Activated CD4-positive, alpha-beta T cell treated with anti-CD3 and anti-CD28 coated beads, Interleukin-2, amount 50 U/mL, for 24 hours (primary cell): ENCODE results near the gene PTPRB.
"Not testable (repeated sequence)": the region's sequence is repeated elsewhere in the genome, so short reads cannot be mapped to it uniquely, and the experiment has no call there.

Source experiments
- DNase-seq, 2 donors: peaks; one replicate each; pipeline ENCODE4 v3.0.0-alpha.2; 2020; ENCODE audit warnings: low read depth in 1 of 2, low spot score in 1 of 2

The PTPRB gene

GRCh38 chr12:70549340-70550179 lies 87.7 kb downstream of the PTPRB start:
- no peak for DNase-seq

- no peak for DNase-seq
Observed at GRCh38 chr12:70543444-70543843, 93.8 kb downstream of the PTPRB start.

GRCh38 chr12:70540996-70541395 lies 96.2 kb downstream of the PTPRB start:
- DNase-seq, result no peak

- no peak for DNase-seq
Observed at GRCh38 chr12:70536650-70537049, 100.6 kb downstream of the PTPRB start.

- DNase-seq, result no peak
Observed at GRCh38 chr12:70535896-70536374, 101.3 kb downstream of the PTPRB start.

- DNase-seq, result no peak
Observed at GRCh38 chr12:70534466-70534865, 102.8 kb downstream of the PTPRB start.

- no peak for DNase-seq
Observed at GRCh38 chr12:70529647-70530046, 107.6 kb downstream of the PTPRB start.

GRCh38 chr12:70520847-70521246 lies 116.4 kb downstream of the PTPRB start:
- DNase-seq, result no peak

- DNase-seq, result no peak
Observed at GRCh38 chr12:70513426-70513825, 123.8 kb downstream of the PTPRB start.

GRCh38 chr12:70508178-70508577 lies 129.1 kb downstream of the PTPRB start:
- no peak for DNase-seq

- DNase-seq, result no peak
Observed at GRCh38 chr12:70507442-70507841, 129.8 kb downstream of the PTPRB start.

- DNase-seq, result no peak
Observed at GRCh38 chr12:70497508-70497907, 139.7 kb downstream of the PTPRB start.

- not testable (repeated sequence) for DNase-seq
Observed at GRCh38 chr12:70492904-70493303, 144.3 kb downstream of the PTPRB start.

GRCh38 chr12:70490928-70491327 lies 146.3 kb downstream of the PTPRB start:
- DNase-seq, result not testable (repeated sequence)

- no peak for DNase-seq
Observed at GRCh38 chr12:70487440-70487839, 149.8 kb downstream of the PTPRB start.

- no peak for DNase-seq
Observed at GRCh38 chr12:70486588-70486987, 150.6 kb downstream of the PTPRB start.

GRCh38 chr12:70485704-70486103 lies 151.5 kb downstream of the PTPRB start:
- no peak for DNase-seq

GRCh38 chr12:70484464-70484863 lies 152.8 kb downstream of the PTPRB start:
- no peak for DNase-seq

GRCh38 chr12:70482764-70483163 lies 154.5 kb downstream of the PTPRB start:
- DNase-seq, result no peak

GRCh38 chr12:70469221-70469820 lies 167.9 kb downstream of the PTPRB start:
- DNase-seq, result no peak

- no peak for DNase-seq
Observed at GRCh38 chr12:70468741-70469140, 168.5 kb downstream of the PTPRB start.

GRCh38 chr12:70467918-70468733 lies 169.1 kb downstream of the PTPRB start:
- no peak for DNase-seq
